Measurements from ENCODE around the gene WBP1. TPM values are rescaled to one million over a fixed set of nuclear protein-coding genes. Genes with fewer than 3 reads are reported as not detected.

The WBP1 gene
- total and polyA plus RNA-seq, 10 of the 15 experiments (the other 5 are each of a cell fraction or from before 2014, with no cell fraction given): 4.2 to 76.8 (median 43.8) TPM

- TF ChIP-seq E4F1 (IDR thresholded peaks at IDR 0.05; ENCODE audit: borderline replicate concordance, partially characterized antibody): peak; percentile 66
- peak; percentile 79 for TF ChIP-seq TBL1XR1 (IDR thresholded peaks at IDR 0.05; ENCODE audit: low read depth, low read length)
- TF ChIP-seq POLR2A (IDR thresholded peaks at IDR 0.05; ENCODE audit: low read depth, low read length): peak; percentile 98
- TF ChIP-seq MEF2A (IDR thresholded peaks at IDR 0.05; ENCODE audit: insufficient read depth, low read depth, low read length): 0 out of 2 replicates have a peak, but pooled peaks have one; percentile 4
- TF ChIP-seq BACH1 (IDR thresholded peaks at IDR 0.05; ENCODE audit: borderline replicate concordance): peak; percentile 75; the same call in 1 of the 2 replicates
- TF ChIP-seq FOXK2 (IDR thresholded peaks at IDR 0.05): peak; percentile 26; the same call in 1 of the 2 replicates
- TF ChIP-seq ZBTB40 (IDR thresholded peaks at IDR 0.05; ENCODE audit: borderline replicate concordance): peak; percentile 64
- TF ChIP-seq CTCF (IDR thresholded peaks at IDR 0.05 in 2 of 3, conservative IDR thresholded peaks at IDR 0.05 in 1 of 3; ENCODE audit: control insufficient read depth in 2 of 3, extremely low read depth in 1 of 3, insufficient read depth in 1 of 3, low read depth in 3 of 3, low read length in 3 of 3): no peak
- TF ChIP-seq SPI1 (IDR thresholded peaks at IDR 0.05; ENCODE audit: borderline replicate concordance, insufficient read depth, low read depth, low read length): peak; percentile 73; the same call in 1 of the 2 replicates
- TF ChIP-seq POU2F2 (IDR thresholded peaks at IDR 0.05; ENCODE audit: borderline replicate concordance, low read depth, low read length): peak; percentile 83; the same call in 2 of the 3 replicates
- TF ChIP-seq RELA (IDR thresholded peaks at IDR 0.05; ENCODE audit: borderline replicate concordance, partially characterized antibody): peak; percentile 68
- TF ChIP-seq ETV6 (conservative IDR thresholded peaks at IDR 0.05 in 1 of 2, IDR thresholded peaks at IDR 0.05 in 1 of 2; ENCODE audit: borderline replicate concordance in 1 of 2, low read depth in 1 of 2): no peak
- TF ChIP-seq, protein P1, sequence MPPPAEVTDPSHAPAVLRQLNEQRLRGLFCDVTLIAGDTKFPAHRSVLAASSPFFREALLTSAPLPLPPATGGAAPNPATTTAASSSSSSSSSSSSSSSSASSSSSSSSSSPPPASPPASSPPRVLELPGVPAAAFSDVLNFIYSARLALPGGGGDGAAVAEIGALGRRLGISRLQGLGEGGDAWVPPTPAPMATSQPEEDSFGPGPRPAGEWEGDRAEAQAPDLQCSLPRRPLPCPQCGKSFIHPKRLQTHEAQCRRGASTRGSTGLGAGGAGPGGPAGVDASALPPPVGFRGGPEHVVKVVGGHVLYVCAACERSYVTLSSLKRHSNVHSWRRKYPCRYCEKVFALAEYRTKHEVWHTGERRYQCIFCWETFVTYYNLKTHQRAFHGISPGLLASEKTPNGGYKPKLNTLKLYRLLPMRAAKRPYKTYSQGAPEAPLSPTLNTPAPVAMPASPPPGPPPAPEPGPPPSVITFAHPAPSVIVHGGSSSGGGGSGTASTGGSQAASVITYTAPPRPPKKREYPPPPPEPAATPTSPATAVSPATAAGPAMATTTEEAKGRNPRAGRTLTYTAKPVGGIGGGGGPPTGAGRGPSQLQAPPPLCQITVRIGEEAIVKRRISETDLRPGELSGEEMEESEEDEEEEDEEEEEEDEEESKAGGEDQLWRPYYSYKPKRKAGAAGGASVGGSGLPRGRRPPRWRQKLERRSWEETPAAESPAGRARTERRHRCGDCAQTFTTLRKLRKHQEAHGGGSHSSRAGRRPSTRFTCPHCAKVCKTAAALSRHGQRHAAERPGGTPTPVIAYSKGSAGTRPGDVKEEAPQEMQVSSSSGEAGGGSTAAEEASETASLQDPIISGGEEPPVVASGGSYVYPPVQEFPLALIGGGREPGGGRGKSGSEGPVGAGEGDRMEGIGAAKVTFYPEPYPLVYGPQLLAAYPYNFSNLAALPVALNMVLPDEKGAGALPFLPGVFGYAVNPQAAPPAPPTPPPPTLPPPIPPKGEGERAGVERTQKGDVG (CRISPR knock-in tag; IDR thresholded peaks at IDR 0.05): no peak
- TF ChIP-seq DPF2 (IDR thresholded peaks at IDR 0.05): peak; percentile 69
- TF ChIP-seq SUPT20H (IDR thresholded peaks at IDR 0.05; ENCODE audit: borderline replicate concordance, control insufficient read depth, low read depth, low read length): no peak
- TF ChIP-seq KLF5 (IDR thresholded peaks at IDR 0.05; ENCODE audit: partially characterized antibody): peak; percentile 89
- TF ChIP-seq YBX1 (IDR thresholded peaks at IDR 0.05): no peak
These were observed 36.9 kb upstream of the WBP1 start, which contains the start of the genes C2orf81 and WDR54 (continued) for GRCh38 chr2:74421221-74421870.
